HG03108 (cell line): Measurements from ENCODE around the gene CDPF1.
"Not testable (repeated sequence)": the region's sequence is repeated elsewhere in the genome, so short reads cannot be mapped to it uniquely, and the experiment has no call there.

ENCODE experiments used
- ATAC-seq: cut with Tn5 transposase; IDR thresholded peaks from one replicate; pipeline ENCODE4 v1.9.1; 2021; ENCODE audit warnings: moderate library complexity; ENCODE audit not compliant: unreplicated experiment

Gene CDPF1

DNA sequence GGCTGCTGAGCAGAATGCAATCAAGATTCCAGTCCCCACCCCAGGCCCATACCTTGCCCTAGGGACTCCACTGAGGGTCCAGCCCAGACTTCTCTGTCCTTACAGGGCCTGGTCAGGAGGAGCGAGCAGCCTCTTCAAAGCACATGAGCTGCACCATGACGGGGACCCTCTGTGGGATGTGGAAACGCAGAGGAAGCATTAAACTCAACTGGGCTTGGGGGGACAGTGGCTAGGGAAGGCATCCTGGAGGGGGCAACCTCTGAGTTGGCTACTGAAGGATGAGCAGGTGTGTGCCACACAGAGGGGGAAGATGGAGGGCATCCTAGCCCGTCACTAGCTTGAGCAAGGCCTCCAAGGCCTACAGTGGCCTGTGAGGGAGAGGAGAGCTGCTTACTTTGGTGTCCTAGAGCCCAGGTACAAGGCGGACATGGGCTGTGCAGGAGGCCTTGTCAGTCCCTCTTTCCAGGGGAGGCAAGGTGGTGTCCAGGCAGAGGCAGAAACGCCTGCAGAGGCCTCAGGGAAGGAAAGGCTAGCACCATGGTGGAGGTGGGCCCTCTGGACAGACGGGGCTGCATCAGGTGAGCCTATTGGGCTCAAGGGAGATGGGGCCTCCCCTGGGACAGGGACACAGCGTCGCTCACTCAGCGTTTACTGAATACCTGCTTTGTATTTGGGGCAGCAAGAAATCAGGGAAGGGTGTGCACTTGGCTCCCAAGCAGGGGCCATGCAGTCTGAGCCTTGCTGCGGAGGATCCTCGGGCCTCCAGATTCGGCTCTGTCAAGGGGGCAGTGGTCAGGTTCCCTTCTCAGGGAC, 32.0 kb upstream of the CDPF1 start:
- ATAC-seq = no peak

DNA sequence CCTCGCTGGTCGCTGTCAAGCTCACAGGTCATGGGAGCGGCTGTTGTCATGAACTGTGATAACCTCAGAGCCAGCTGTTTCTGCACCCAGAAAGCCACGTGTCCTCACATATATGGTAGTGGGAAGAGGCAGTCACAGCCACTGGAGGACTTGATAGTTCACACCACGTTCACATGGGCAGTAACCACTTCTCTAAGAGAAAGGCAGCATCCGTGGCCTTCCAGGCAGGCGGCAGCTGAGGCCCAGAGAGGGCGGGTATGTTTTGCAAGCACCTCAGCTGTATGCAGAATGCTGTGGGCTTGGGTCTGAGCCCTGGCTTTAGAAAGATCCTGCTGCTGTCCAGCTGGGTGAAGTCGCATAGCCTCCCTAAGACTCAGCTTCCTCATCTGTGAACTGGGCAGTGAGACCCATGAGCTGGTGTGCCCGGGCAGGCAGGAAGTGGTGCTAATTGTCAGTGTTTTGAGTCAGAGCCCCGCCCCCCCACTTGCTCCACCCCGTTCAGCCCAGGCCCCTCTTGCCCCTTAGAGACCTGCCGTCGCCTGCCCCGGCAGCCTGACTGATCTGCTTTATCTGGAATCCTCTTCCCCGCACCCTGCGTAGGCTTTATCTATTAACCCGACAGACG, 31.0 kb upstream of the CDPF1 start:
- ATAC-seq = peak; percentile 53

DNA sequence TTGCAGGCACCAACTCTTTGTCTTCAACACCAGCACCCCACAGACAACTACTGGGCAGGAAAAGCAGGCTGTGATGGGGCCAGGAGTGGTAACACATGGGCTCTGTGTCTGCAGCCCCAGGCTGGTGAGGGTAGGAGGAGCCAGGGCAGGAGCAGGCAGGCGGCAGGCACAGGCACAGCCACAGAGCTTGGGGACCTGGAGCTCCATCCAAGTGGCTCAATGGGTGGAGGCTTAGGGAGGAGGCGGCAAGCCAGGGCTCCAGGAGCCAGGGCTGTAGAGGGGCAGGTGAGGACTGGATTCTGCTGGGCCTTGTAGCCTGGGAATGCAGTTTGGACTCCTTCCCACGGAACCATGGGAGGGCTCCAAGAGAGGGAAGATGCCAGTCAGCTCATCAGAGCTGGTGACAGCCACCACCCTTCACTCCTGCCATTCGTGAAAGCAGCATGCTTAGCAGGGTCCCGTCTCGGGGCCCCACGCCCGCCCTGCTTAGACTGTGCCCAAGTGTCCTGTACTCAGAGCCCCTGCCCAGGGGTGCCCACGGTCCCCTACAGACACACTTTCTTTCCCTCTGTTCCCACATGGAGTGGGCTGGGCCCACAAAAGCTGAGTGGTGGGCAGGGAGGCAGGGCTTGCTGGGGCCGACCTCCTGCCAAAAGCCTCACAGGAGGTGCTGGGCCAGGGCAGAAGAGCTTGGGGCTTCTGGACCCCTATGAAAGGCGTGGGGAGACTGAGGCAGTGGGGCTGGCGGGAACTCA, 30.1 kb upstream of the CDPF1 start:
- no peak for ATAC-seq

DNA sequence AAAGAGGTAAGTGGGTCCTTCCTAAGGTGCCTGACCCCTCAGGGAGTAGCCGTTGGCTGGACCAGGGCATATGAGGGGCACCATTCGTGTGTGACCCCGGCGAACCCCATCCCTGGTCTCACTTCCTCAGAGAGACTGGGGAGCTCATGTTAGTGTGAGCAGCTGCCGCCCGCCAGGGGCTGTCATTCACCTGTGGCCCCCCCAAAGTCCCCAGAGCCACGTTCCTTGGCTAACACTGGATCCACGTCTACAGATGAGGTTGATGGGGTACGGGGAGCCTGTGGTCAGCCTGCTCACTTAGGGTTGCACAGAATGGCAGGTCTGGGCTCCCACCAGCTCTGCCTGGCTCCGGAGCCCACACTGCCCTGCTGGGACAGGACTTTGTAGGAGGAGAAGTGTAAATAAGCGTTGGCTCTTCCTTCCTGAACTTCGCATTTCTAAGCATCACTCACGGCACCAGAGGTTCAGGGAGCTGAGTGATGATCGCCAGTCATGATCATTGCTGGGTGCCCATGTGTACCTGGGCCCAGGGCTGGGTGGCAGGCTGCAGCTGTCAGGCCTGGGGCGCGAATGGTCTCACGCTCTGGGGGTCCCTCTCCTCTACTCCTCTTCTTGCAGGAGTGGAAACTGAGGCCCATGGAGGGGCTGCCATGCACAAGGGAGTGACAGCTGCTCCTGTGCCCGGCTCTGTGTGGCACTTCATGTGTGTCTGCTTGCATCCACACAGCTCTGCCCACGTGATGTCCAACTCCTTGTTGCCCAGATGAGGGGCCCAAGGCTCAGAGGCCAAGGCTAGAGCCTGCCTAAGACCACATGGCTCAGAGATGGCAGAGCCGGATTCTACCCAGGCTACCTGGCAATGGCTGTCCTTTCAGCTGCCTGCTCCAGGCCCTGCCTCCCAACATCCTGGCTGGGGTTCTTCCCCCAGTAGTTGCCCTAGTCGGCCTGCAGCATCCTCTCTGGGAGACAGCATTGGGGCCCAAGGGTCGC, 28.9 kb upstream of the CDPF1 start:
- ATAC-seq = no peak

DNA sequence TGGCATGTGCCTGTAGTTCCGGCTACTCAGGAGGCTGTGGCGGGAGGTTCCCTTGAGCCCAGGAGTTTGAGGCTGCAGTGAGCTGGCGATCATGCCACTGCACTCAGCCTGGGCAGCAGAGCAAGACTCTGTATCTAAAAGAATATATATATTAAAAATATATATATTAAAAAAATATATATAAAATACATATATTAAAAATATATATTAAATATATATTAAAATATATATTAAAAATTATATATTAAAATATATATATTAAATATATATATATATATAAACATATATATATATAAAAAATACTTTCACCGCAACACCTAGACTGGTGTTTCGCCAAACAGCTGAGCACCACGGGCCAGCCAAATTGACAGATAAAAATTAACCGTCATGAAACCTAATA, 26.5 kb upstream of the CDPF1 start:
- no peak for ATAC-seq

DNA sequence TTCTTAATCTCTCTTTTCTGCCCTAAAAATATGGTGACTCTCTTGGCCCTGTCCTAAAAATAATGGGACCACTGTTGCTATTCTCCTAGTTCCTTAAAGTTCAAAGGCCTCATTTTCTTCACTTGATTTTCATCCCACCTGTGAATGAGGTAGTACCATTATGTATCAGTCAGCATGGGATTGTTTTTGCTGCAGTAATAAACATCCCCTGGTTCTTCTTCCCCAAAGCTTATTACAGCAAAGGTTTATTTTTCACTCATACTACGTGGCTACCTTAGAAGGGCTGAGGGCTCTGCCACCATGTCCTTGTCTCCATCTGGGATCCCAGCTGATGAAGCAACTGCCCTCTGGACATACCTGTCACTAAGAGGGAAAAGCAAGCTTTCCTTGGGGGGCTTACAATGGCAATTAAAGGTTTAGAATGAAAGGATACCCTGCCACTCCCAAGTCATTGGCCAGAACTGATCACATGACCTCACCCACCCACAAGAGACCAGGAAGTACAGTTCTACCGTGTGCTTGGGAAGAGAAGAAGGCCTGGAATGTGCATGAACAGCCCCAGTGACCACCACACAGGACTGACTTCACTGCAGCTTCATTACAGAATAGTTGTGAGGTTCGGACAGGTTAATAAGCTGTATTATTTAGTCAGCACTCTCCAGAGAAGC, 25.5 kb upstream of the CDPF1 start:
- no peak for ATAC-seq

DNA sequence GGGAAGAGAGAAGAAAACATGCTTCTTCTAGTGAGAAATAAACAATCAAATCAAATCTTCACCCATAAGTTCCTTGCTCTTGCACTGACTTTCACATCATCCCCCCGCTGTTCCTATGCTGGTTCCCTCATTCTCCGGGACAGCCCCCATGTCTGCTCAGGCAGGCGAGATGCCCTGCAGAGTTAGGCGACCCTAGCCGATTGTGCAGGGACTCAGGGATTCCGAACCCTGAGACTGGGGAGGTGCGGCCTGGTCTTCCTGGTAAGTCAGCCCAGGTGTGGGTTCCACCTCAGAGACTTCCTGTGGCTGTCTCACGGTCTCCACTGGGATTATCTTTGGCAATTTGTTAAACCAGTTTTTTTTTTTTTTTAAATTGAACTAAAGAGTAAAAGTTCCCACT, 24.3 kb upstream of the CDPF1 start:
- no peak for ATAC-seq

DNA sequence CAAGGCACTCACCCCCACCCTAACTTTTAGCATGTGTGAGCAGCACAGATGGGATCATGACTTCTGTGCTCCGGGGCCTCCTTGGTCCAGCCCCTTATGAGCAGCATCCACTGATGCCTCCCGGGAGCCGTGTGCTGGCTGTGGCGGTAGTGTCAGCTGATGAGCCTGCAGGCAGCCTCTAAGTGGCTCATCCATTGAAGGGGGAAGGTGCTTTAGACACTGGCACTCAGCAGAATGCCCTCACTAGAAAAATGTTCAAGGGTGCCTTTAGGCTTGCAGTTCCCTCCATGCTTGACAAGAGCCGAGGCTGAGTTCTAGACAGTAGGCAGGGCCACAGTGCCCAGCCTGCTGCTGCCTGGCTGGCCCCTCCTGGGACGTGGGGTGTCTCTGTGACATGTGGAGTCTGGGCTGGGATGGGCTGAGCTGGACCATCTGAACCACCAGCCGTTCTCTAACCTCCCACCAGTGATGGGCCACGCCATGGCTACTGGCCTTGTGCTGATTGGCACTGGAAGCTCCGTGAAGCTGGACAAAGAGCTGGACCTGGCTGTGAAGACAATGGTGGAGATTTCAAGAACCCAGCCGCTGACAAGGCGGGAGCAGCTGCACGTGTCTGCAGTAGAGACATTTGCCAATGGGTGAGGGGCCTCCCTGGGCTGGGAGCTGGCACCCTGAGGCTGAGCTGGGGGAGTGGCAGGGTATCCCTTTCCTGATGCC, 23.5 kb upstream of the CDPF1 start:
- ATAC-seq = no peak

DNA sequence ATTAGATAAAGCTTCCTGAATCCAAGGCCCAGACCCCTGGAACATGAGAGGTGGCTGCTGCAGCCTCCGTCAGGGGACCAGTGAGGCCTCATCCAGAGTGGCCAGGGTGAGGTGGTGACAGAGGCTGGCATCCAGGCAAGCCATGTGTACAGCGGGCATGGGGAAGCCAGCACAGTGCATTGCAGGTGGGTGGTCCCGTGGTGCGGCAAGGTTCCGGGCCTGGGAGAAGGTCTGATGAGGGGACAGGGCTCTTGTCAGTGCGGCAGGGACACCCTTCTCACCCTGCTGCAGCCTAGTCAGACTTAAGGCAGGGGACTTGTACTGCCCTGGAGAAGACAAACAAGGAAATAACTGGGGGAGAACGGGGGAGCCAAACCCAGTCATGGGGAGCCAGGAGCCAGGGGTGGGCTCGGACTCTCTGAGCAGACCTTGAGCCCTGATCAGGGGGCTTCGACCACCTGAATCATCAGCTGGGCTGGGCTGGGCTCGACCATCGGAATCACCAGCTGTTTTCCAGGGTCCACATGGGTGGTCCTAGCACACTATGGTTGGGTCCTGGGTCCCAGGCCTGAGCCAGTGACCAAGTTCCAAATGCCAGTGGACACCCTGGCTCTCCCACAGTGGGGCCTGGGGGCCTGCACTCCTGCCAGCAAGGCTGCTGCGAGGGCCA, 22.8 kb upstream of the CDPF1 start:
- no peak for ATAC-seq

DNA sequence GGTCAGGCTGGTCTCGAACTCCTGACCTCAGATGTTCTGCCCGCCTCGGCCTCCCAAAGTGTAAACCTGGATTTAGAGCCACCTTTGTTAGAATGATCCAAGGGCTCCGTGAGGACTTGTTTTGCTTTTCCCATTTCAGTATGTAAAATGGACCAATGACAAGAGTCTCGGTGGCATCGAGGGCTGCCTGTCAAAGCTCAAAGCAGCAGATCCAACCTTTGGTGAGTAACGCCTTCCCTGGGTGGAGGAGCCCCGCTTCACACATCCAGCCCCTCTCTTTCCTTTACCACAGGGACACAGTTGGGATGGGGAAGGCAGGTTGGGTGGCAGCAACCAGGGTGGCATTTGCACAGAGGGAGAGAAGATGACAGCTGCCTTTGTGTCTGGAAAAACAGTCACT, 22.1 kb upstream of the CDPF1 start:
- no peak for ATAC-seq

DNA sequence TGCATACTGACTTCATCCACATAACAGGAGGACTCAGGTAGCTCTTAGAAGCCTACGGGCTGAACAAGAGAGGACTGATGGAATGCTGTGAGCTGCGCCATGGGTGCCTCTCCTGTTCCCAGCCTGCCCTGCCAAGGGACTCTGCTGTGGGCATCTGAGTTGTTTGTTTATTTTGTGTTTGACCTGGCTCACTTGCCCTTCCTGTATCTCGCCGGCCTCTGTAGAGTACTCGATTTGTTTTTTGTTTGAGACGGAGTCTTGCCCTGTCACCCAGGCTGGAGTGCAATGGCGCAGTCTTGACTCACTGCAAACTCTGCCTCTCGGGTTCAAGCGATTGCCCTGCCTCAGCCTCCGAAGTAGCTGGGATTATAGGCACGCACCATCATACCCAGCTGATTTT, 19.5 kb upstream of the CDPF1 start:
- ATAC-seq = no peak

DNA sequence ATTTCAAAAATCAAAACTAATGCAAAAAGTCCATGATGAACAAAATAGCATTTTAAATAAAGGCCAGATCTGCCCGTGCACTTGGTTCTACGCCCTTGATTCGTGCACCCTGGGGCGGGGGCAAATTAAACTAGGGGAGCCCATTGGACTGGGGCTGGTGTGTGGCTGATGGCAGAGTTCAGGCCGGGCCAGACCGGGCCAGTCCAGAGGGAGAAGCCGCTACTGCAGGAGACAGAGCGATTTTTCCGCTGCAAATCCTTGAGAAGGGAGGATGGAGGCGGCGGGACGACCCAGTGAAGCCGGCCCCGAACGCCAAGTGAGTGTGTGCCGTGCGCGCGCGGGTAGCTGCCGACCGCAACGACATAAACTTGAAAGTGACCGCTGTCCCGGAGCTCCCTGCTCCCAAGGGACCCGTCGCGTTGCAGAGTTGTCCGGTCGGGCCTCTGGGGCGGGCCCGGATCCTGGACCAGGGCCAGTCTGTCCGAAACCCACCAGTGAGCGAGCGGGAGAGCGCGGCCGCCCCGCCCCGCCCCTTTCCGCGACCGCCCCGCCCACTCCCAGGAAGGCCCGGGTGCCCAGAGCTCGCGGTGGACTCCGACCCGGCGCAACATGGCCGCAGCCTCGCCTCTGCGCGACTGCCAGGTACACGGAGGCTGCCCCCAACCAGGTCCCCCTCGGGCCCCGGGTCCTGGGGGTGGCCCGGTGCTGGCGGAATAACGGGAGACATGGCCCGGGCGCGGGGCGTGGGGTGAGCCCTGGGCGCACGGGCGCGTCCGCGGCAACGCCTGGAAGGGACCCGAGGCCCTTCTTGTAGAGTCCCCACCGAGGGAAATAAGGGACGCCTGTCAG, 17.6 kb upstream of the CDPF1 start, which contains the start of gene TTC38:
TSS of gene TTC38 (plus strand) at position 578 of the 849 bp plus-strand sequence. CDS start at position 610, 32 bp downstream.
- peak; percentile 90 for ATAC-seq

DNA sequence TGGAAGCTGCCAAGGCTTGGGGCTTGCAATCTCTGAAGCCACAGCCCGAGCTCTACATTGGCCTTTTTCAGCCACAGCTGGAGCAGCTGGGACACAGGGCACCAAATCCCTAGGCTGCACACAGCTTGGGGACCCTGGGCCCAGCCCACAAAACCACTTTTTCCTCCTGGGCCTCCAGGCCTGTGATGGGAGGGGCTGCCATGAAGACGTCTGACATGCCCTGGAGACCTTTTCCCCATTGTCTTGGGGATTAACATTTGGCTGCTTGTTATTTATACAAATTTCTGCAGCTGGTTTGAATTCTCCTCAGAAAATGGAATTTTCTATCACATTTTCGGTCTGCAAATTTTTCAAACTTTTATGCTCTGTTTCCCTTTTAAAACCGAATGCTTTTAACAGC, 15.5 kb upstream of the CDPF1 start:
- ATAC-seq = not testable (repeated sequence)

DNA sequence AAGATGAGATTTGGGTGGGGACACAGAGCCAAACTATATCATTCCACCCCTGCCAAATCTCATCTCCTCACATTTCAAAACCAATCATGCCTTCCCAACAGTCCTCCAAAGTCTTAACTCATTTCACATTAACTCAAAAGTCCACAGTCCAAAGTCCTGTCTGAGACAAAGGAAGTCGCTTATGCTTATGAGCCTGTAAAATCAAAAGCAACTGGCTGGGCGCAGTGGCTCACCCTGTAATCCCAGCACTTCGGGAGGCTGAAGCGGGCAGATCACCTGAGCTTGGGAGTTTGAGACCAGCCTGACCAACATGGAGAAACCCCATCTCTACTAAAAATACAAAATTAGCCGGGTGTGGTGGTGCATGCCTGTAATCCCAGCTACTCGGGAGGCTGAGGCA, 14.4 kb upstream of the CDPF1 start:
- ATAC-seq = not testable (repeated sequence)

DNA sequence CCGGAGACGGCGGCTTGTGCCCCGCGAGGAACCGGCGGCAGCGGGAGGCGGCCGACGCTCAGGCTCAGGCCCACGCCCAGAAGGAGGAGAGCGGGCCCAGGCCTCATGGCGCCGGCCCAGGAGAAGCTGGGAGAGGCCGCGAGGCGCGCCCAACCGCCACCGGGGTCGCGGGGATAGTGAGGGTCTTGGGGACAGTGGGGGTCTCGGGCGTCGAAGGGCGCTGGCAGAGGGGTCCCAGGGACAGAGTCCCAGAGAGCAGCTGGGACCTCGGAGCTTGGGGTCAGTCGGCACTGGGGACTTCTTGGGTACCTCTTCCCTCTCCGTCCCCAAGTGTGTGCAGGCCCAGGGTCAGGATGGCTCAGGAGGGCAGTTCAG, 13.1 kb upstream of the CDPF1 start, which contains the start of gene PKDREJ:
TSS of gene PKDREJ (minus strand) at position 128 of the 375 bp plus-strand sequence. CDS start at position 107, 21 bp downstream.
- ATAC-seq = no peak

DNA sequence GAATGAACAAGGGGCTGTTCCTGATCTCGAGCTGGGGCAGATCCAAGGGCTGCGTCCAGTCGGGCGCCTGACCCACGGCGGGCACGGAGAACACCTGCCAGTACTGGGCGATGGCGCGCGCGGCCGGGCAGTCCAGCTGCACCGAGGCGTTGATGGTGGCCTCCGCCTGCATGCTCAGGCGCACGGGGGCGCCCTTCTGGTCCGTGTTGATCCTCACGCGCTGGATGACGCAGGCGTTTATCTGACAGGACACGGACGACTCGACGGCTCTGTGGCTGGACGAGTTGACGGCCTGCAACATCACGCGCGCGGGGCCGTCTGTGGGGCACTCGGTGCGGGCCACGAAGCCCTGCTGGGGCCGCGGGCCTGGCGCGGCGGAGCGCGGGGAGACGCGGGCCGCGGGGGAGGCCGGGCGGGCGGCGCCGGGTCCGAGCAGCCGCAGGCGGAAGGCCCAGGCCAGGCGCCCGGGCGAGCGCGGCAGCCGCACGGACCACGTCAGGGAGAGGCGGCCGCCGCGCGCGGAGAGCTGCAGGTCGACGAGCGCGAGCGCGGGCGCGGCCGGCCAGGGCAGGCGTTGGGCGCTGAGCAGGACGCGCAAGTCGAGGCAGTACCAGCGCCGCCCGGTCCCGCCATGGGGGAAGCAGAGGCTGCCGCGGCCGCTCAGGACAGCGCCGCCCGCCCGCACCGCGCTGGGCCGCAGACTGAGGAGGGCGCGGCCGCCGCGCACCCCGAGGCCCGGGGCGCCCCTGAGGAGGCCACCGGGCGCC, 12.5 kb upstream of the CDPF1 start:
- no peak for ATAC-seq

DNA sequence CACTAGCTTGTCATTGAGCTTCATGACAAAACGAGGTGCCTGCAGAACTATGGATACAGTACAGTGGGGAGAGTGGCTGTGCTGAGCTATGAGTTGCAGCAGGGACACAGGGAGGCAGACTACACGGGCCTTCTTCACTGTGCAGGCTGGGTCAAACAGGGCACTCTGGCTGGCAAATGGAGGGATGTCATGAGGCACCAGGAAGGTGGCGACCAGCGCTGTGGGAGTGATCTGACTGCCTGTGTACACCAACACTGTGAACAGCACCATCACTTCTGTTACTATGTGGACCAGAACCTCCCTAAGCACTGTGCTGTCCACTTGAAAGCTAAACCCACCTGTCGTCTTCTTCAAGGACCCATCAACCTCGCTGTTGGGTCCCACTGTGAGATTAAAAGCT, 9.9 kb upstream of the CDPF1 start:
- no peak for ATAC-seq
